ENCODE results near the gene ERI2.

The ERI2 gene

GRCh38 chr16:20844588-20844987, 38.3 kb upstream of the ERI2 start:
- H3K27ac ChIP-seq (ENCODE audit: low read depth, low read length): no peak overlapping the region
- peaks cover 31% of the 10 kb centered on the region for H3K36me3 ChIP-seq (ENCODE audit: insufficient read depth, low read length)
- no peaks in the 10 kb centered on the region for H3K9me3 ChIP-seq (ENCODE audit: insufficient read depth, low read depth, low read length)
- no peak overlapping the region for H3K9ac ChIP-seq (ENCODE audit: low read depth, low read length)
- no peaks in the 10 kb centered on the region for H3K27me3 ChIP-seq (ENCODE audit: insufficient read depth, low read length)
- H3K4me1 ChIP-seq (ENCODE audit: insufficient read depth, low read length): 0 out of 2 replicates have a peak, but pooled peaks cover 4% of the 10 kb centered on the region
- 88% methylated on average over 3 of the region's 3 CpGs for WGBS
- H3K4me3 ChIP-seq (ENCODE audit: low read length): no peak overlapping the region

DNA sequence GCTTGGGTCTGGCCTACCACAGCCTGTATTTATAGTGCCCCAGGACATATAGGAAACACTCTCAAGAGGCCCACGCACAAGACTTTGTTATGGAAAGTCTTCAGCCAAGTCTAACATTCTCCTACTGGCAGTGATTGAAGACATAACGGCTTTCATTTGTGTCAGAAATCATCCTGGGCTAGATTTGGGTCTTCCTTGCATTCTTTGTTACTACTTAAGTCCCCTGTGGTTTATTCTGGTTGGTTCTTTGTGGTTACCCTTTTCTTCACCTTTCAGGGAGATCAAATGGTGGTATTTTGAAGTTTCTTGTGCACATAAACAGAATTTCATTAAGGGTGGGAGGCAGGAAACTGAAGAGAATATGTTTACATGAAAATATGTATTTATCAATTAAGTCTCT, 37.8 kb upstream of the ERI2 start:
- H3K9me3 ChIP-seq (ENCODE audit: insufficient read depth, low read depth, low read length): no peaks in the 10 kb centered on the region
- no peaks in the 10 kb centered on the region for H3K27me3 ChIP-seq (ENCODE audit: insufficient read depth, low read length)
- WGBS: 83% methylated on average over 2 of the region's 2 CpGs
- H3K4me1 ChIP-seq (ENCODE audit: insufficient read depth, low read length): 0 out of 2 replicates have a peak, but pooled peaks cover 4% of the 10 kb centered on the region
- H3K4me3 ChIP-seq (ENCODE audit: low read length): no peak overlapping the region
- peaks cover 31% of the 10 kb centered on the region for H3K36me3 ChIP-seq (ENCODE audit: insufficient read depth, low read length)
- 0 out of 2 replicates have a peak overlapping the region, but pooled peaks have one; percentile 6 for H3K27ac ChIP-seq (ENCODE audit: low read depth, low read length)
- H3K9ac ChIP-seq (ENCODE audit: low read depth, low read length): no peak overlapping the region

DNA sequence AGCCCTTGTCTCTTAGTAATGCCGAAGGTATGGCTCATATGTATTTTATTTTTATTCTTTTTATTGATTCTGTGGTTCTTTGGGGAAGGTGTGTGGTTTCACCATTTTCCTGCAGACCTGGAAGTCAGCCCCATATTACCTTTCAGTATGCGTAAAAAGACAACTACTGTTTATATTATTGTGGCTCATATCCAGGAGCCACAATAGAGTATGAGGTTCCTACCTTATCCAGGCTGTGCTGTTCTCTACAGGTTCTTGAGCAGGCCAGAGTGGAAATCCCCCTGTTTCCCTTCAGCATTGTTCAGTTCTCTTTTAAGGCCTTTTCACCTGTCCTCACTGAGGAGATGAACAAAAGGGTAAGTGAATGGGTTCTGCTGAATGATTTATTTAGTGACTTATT, 33.2 kb upstream of the ERI2 start:
- H3K27me3 ChIP-seq (ENCODE audit: insufficient read depth, low read length): no peaks in the 10 kb centered on the region
- H3K9ac ChIP-seq (ENCODE audit: low read depth, low read length): no peak overlapping the region
- 100% methylated on average over 1 of the region's 2 CpGs for WGBS
- peaks cover 9% of the 10 kb centered on the region for H3K9me3 ChIP-seq (ENCODE audit: insufficient read depth, low read depth, low read length)
- H3K4me1 ChIP-seq (ENCODE audit: insufficient read depth, low read length): 0 out of 2 replicates have a peak, but pooled peaks cover 4% of the 10 kb centered on the region
- H3K36me3 ChIP-seq (ENCODE audit: insufficient read depth, low read length): peaks cover 37% of the 10 kb centered on the region
- no peak overlapping the region for H3K27ac ChIP-seq (ENCODE audit: low read depth, low read length)
- H3K4me3 ChIP-seq (ENCODE audit: low read length): no peak overlapping the region

GRCh38 chr16:20838240-20838639, 32.0 kb upstream of the ERI2 start:
- Histone ChIP-seq H3K36me3 (ENCODE audit: insufficient read depth, low read length) (peaks cover 35% of the 10 kb centered on the region), H3K27ac (ENCODE audit: low read depth, low read length) (no peak overlapping the region)
- 94% methylated on average over 1 of the region's 1 CpG for WGBS

DNA sequence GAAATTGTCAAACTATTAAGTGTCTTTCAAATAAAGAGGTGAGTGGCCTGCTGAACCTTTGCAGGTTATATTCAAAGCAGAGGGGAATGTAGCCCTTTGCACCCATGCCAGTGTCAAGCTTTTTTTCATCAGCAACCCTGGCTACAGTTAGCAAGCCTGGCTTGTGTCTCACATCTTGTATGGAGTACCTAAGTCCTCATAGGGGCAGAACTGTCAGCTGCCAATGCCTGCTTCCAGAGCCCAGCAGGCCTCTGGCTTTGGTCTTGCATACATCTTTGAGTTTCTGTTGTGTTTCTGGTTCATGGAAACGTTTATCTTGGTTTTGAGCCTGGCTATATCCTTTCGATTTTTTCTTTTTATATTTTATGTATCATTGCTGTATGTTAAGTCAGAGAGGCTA, 26.8 kb upstream of the ERI2 start:
- peaks cover 9% of the 10 kb centered on the region for H3K9me3 ChIP-seq (ENCODE audit: insufficient read depth, low read depth, low read length)
- no peak overlapping the region for H3K27ac ChIP-seq (ENCODE audit: low read depth, low read length)
- H3K4me1 ChIP-seq (ENCODE audit: insufficient read depth, low read length): no peaks in the 10 kb centered on the region
- H3K9ac ChIP-seq (ENCODE audit: low read depth, low read length): no peak overlapping the region
- no peak overlapping the region for H3K4me3 ChIP-seq (ENCODE audit: low read length)
- H3K36me3 ChIP-seq (ENCODE audit: insufficient read depth, low read length): peaks cover 33% of the 10 kb centered on the region
- no peaks in the 10 kb centered on the region for H3K27me3 ChIP-seq (ENCODE audit: insufficient read depth, low read length)
- WGBS: 100% methylated on average over 1 of the region's 2 CpGs

More at GRCh38 chr16:20838240-20838639, 32.0 kb upstream of the ERI2 start:
- Histone ChIP-seq H3K9me3 (ENCODE audit: insufficient read depth, low read depth, low read length) (peaks cover 9% of the 10 kb centered on the region), H3K27me3 (ENCODE audit: insufficient read depth, low read length) (no peaks in the 10 kb centered on the region), H3K9ac (ENCODE audit: low read depth, low read length) (no peak overlapping the region), H3K4me1 (ENCODE audit: insufficient read depth, low read length) (no peaks in the 10 kb centered on the region), H3K4me3 (ENCODE audit: low read length) (no peak overlapping the region)

- Histone ChIP-seq H3K27me3 (ENCODE audit: insufficient read depth, low read length) (no peaks in the 10 kb centered on the region), H3K9me3 (ENCODE audit: insufficient read depth, low read depth, low read length) (no peaks in the 10 kb centered on the region), H3K4me1 (ENCODE audit: insufficient read depth, low read length) (no peaks in the 10 kb centered on the region), H3K27ac (ENCODE audit: low read depth, low read length) (no peak overlapping the region), H3K9ac (ENCODE audit: low read depth, low read length) (no peak overlapping the region), H3K4me3 (ENCODE audit: low read length) (no peak overlapping the region), H3K36me3 (ENCODE audit: insufficient read depth, low read length) (peaks cover 45% of the 10 kb centered on the region)
- 100% methylated on average over 1 of the region's 1 CpG for WGBS
Observed at GRCh38 chr16:20830372-20830771, 24.1 kb upstream of the ERI2 start.

GRCh38 chr16:20829536-20829935, 23.3 kb upstream of the ERI2 start:
- Histone ChIP-seq H3K36me3 (ENCODE audit: insufficient read depth, low read length) (peaks cover 50% of the 10 kb centered on the region), H3K9ac (ENCODE audit: low read depth, low read length) (no peak overlapping the region), H3K27ac (ENCODE audit: low read depth, low read length) (no peak overlapping the region), H3K4me1 (ENCODE audit: insufficient read depth, low read length) (no peaks in the 10 kb centered on the region), H3K9me3 (ENCODE audit: insufficient read depth, low read depth, low read length) (no peaks in the 10 kb centered on the region), H3K4me3 (ENCODE audit: low read length) (no peak overlapping the region), H3K27me3 (ENCODE audit: insufficient read depth, low read length) (no peaks in the 10 kb centered on the region)
- WGBS: 100% methylated on average over 1 of the region's 1 CpG

GRCh38 chr16:20826039-20826566, 19.8 kb upstream of the ERI2 start:
- Histone ChIP-seq H3K4me1 (ENCODE audit: insufficient read depth, low read length) (no peaks in the 10 kb centered on the region), H3K9ac (ENCODE audit: low read depth, low read length) (no peak overlapping the region), H3K27ac (ENCODE audit: low read depth, low read length) (no peak overlapping the region), H3K4me3 (ENCODE audit: low read length) (no peak overlapping the region), H3K27me3 (ENCODE audit: insufficient read depth, low read length) (no peaks in the 10 kb centered on the region), H3K9me3 (ENCODE audit: insufficient read depth, low read depth, low read length) (no peaks in the 10 kb centered on the region), H3K36me3 (ENCODE audit: insufficient read depth, low read length) (peaks cover 63% of the 10 kb centered on the region)
- 95% methylated on average over 3 of the region's 3 CpGs for whole genome bisulfite sequencing

DNA sequence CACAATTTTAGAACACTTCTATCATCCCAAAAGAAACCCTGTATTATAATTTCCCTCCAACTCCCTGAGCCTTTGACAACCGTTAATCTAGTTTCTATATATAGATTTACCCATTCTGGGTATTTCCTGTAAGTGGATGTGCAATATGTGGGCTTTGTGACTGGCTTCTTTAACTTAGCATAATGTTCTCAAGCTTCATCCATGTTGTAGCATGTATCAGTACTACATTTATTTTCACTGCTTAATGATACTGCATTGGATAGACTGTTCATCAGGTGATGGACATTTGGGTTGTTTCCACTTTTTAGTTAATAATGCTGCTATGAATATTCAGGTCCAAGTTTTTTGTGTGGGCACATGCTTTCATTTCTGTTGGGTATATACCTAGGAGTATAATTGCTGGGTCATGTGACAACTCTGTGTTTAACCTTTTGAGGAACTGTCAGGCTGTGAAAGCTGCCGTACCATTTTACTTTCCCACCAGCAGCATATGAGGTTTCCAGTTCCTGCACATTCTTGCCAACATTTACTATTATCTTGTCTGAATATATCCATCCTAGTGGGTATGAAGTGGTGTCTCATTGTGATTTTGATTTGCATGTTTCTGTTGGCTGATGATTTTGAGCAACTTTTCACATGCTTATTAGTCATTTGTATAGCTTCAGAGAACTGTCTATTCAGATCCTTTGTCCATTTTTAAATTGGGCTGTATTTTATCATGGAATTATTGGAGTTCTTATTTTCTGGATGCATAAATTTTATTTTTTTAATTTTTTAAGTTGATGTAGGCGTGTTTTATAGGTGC, 16.5 kb upstream of the ERI2 start:
- Histone ChIP-seq H3K4me3 (ENCODE audit: low read length) (no peak overlapping the region), H3K9ac (ENCODE audit: low read depth, low read length) (no peak overlapping the region), H3K27me3 (ENCODE audit: insufficient read depth, low read length) (no peaks in the 10 kb centered on the region), H3K9me3 (ENCODE audit: insufficient read depth, low read depth, low read length) (no peaks in the 10 kb centered on the region), H3K4me1 (ENCODE audit: insufficient read depth, low read length) (no peaks in the 10 kb centered on the region), H3K36me3 (ENCODE audit: insufficient read depth, low read length) (peaks cover 59% of the 10 kb centered on the region), H3K27ac (ENCODE audit: low read depth, low read length) (no peak overlapping the region)
- WGBS: 97% methylated on average over 2 of the region's 3 CpGs

- no peak overlapping the region for H3K27ac ChIP-seq (ENCODE audit: low read depth, low read length)
- H3K4me1 ChIP-seq (ENCODE audit: insufficient read depth, low read length): no peaks in the 10 kb centered on the region
- H3K9ac ChIP-seq (ENCODE audit: low read depth, low read length): no peak overlapping the region
- no peaks in the 10 kb centered on the region for H3K9me3 ChIP-seq (ENCODE audit: insufficient read depth, low read depth, low read length)
- no peak overlapping the region for H3K4me3 ChIP-seq (ENCODE audit: low read length)
- WGBS: 91% methylated on average over 4 of the region's 4 CpGs
- H3K27me3 ChIP-seq (ENCODE audit: insufficient read depth, low read length): no peaks in the 10 kb centered on the region
- H3K36me3 ChIP-seq (ENCODE audit: insufficient read depth, low read length): peaks cover 55% of the 10 kb centered on the region
Observed at GRCh38 chr16:20821682-20822081, 15.4 kb upstream of the ERI2 start.

DNA sequence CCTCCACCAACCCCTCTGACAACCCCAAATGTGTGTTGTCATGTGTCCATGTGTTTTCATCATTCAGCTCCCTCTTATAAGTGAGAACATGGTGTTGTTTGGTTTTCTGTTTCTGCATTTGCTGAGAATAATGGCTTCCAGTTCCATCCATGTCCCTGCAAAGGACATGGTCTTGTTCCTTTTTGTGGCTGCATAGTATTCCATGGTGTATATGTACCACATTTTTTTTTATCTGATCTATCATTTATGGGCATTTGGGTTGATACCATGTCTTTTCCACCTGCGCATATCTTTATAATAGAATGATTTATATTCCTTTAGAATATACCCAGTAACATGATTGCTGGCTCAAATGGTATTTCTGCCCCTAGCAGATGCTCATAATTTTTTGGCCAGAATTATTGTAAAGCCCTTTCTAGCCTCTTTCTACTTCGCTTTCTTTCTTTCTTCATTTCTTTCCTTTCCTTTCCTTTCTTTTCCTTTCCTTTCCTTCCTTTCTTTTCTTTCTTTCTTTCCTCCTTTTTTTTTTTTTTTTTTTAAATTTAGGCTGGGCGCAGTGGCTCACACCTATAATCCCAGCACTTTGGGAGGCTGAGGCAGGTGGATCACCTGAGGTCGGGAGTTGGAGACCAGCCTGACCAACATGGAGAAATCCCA, 12.8 kb upstream of the ERI2 start:
- no peak overlapping the region for H3K4me3 ChIP-seq (ENCODE audit: low read length)
- 97% methylated on average over 3 of the region's 4 CpGs for WGBS
- no peaks in the 10 kb centered on the region for H3K27me3 ChIP-seq (ENCODE audit: insufficient read depth, low read length)
- no peaks in the 10 kb centered on the region for H3K9me3 ChIP-seq (ENCODE audit: insufficient read depth, low read depth, low read length)
- no peaks in the 10 kb centered on the region for H3K4me1 ChIP-seq (ENCODE audit: insufficient read depth, low read length)
- H3K27ac ChIP-seq (ENCODE audit: low read depth, low read length): no peak overlapping the region
- peaks cover 51% of the 10 kb centered on the region for H3K36me3 ChIP-seq (ENCODE audit: insufficient read depth, low read length)
- no peak overlapping the region for H3K9ac ChIP-seq (ENCODE audit: low read depth, low read length)

Data from HUES64 (cell line).